Measurements from ENCODE around the gene NIF3L1. TPM values are rescaled to one million over a fixed set of nuclear protein-coding genes. Genes with fewer than 3 reads are reported as not detected.
A peak's percentile ranks its signal among the peaks of the same experiment; 100 is the strongest.

Gene NIF3L1
- total and polyA plus RNA-seq, 5 donors from 2014 or later, result 9.9 to 30.0 (median 23.8) TPM

GRCh38 chr2:200863782-200864175, 25.4 kb upstream of the NIF3L1 start:
- ATAC-seq (ENCODE audit: low read depth in 2 of 2), result no peak
- Mint-ChIP-seq H3K27ac (peak overlapping the region; percentile 99 to 100 (median 99)), H3K36me3 (peaks cover 36% of the 10 kb centered on the region), H3K4me1 (peaks cover 23 to 50% (median 31%) of the 10 kb centered on the region in 4 donors), H3K4me3 (peak overlapping the region; percentile 92 to 97 (median 94)), H3K9me3 (peaks cover 0 to 3% (median 0%) of the 10 kb centered on the region in 7 donors), H3K27me3 (peaks cover 10% of the 10 kb centered on the region)
- DNase-seq, result no peak
- Histone ChIP-seq H3K4me1 (ENCODE audit: control insufficient read depth, insufficient read depth, low read length, poor library complexity, severe bottlenecking) (peaks cover 45% of the 10 kb centered on the region), H3K36me3 (ENCODE audit: control insufficient read depth, insufficient read depth, low read length) (peaks cover 32% of the 10 kb centered on the region), H3K27ac (ENCODE audit: insufficient read depth, low read length, poor library complexity, severe bottlenecking) (peak overlapping the region; percentile 100), H3K27me3 (ENCODE audit: control insufficient read depth, insufficient read depth, low read length) (no peaks in the 10 kb centered on the region), H3K9me3 (ENCODE audit: control insufficient read depth in 2 of 2, low read length in 2 of 2) (no peaks in the 10 kb centered on the region), H3K4me3 (ENCODE audit: low read depth, low read length) (peak overlapping the region; percentile 100)

GRCh38 chr2:200864176-200865034, 24.8 kb upstream of the NIF3L1 start, which contains the start of gene CLK1:
TSS of gene CLK1 (minus strand) at chr2:200864658. CDS start at chr2:200861862, 2,796 bp downstream.
- ATAC-seq (ENCODE audit: low read depth in 2 of 2), result peak; percentile 87 to 88

GRCh38 chr2:200869014-200869413, 20.2 kb upstream of the NIF3L1 start:
- no peaks in the 10 kb centered on the region for H3K27me3 ChIP-seq (ENCODE audit: control insufficient read depth, insufficient read depth, low read length)
- H3K27ac ChIP-seq (ENCODE audit: insufficient read depth, low read length, poor library complexity, severe bottlenecking), result peak overlapping the region; percentile 33
- Mint-ChIP-seq H3K4me1 (peaks cover 6 to 23% (median 13%) of the 10 kb centered on the region in 4 donors), H3K4me3 (peak overlapping the region in 3 of 4 donors; percentile 59 to 80 (median 68)), H3K27ac (peak overlapping the region in 2 of 3 donors; percentile 83 to 85), H3K27me3 (peaks cover 6% of the 10 kb centered on the region), H3K36me3 (peaks cover 22% of the 10 kb centered on the region), H3K9me3 (peaks cover 0 to 2% (median 0%) of the 10 kb centered on the region in 7 donors)
- H3K4me1 ChIP-seq (ENCODE audit: control insufficient read depth, insufficient read depth, low read length, poor library complexity, severe bottlenecking), result peaks cover 17% of the 10 kb centered on the region
- H3K9me3 ChIP-seq (ENCODE audit: control insufficient read depth in 2 of 2, low read length in 2 of 2), result no peaks in the 10 kb centered on the region
- H3K4me3 ChIP-seq (ENCODE audit: low read depth, low read length), result no peak overlapping the region
- no peak for DNase-seq
- no peak for ATAC-seq (ENCODE audit: low read depth in 2 of 2)
- H3K36me3 ChIP-seq (ENCODE audit: control insufficient read depth, insufficient read depth, low read length), result peaks cover 21% of the 10 kb centered on the region

More at GRCh38 chr2:200864176-200865034, 24.8 kb upstream of the NIF3L1 start, which contains the start of gene CLK1:
- Mint-ChIP-seq H3K36me3 (peaks cover 29% of the 10 kb centered on the region), H3K4me3 (peak within 1 kb of the TSS; percentile 92 to 97 (median 94)), H3K27me3 (peaks cover 10% of the 10 kb centered on the region), H3K4me1 (peaks cover 26 to 48% (median 32%) of the 10 kb centered on the region in 4 donors), H3K27ac (peak within 1 kb of the TSS; percentile 99 to 100 (median 99)), H3K9me3 (peaks cover 0 to 3% (median 0%) of the 10 kb centered on the region in 7 donors)
- Histone ChIP-seq H3K4me3 (ENCODE audit: low read depth, low read length) (peak within 1 kb of the TSS; percentile 100), H3K9me3 (ENCODE audit: control insufficient read depth in 2 of 2, low read length in 2 of 2) (no peaks in the 10 kb centered on the region), H3K27ac (ENCODE audit: insufficient read depth, low read length, poor library complexity, severe bottlenecking) (peak within 1 kb of the TSS; percentile 100), H3K27me3 (ENCODE audit: control insufficient read depth, insufficient read depth, low read length) (no peaks in the 10 kb centered on the region), H3K4me1 (ENCODE audit: control insufficient read depth, insufficient read depth, low read length, poor library complexity, severe bottlenecking) (peaks cover 45% of the 10 kb centered on the region), H3K36me3 (ENCODE audit: control insufficient read depth, insufficient read depth, low read length) (peaks cover 26% of the 10 kb centered on the region)
- peak; percentile 96 to 97 (median 97) for DNase-seq

- Mint-ChIP-seq H3K4me1 (peaks cover 6 to 14% (median 8%) of the 10 kb centered on the region in 4 donors), H3K9me3 (peaks cover 0 to 2% (median 0%) of the 10 kb centered on the region in 7 donors), H3K4me3 (peak overlapping the region in 1 of 4 donors; percentile 29), H3K27me3 (no peaks in the 10 kb centered on the region), H3K36me3 (peaks cover 29% of the 10 kb centered on the region), H3K27ac (no peak overlapping the region)
- H3K9me3 ChIP-seq (ENCODE audit: control insufficient read depth in 2 of 2, low read length in 2 of 2), result no peaks in the 10 kb centered on the region
- no peak overlapping the region for H3K4me3 ChIP-seq (ENCODE audit: low read depth, low read length)
- H3K36me3 ChIP-seq (ENCODE audit: control insufficient read depth, insufficient read depth, low read length), result peaks cover 32% of the 10 kb centered on the region
- H3K27me3 ChIP-seq (ENCODE audit: control insufficient read depth, insufficient read depth, low read length), result no peaks in the 10 kb centered on the region
- H3K4me1 ChIP-seq (ENCODE audit: control insufficient read depth, insufficient read depth, low read length, poor library complexity, severe bottlenecking), result peaks cover 10% of the 10 kb centered on the region
- ATAC-seq (ENCODE audit: low read depth in 2 of 2), result no peak
- H3K27ac ChIP-seq (ENCODE audit: insufficient read depth, low read length, poor library complexity, severe bottlenecking), result no peak overlapping the region
- DNase-seq, result no peak
Measured at GRCh38 chr2:200871151-200871550, 18.0 kb upstream of the NIF3L1 start.

- Mint-ChIP-seq H3K9me3 (peaks cover 0 to 2% (median 0%) of the 10 kb centered on the region in 7 donors), H3K27me3 (no peaks in the 10 kb centered on the region), H3K4me3 (no peak overlapping the region), H3K27ac (no peak overlapping the region), H3K4me1 (peaks cover 5 to 11% (median 8%) of the 10 kb centered on the region in 4 donors), H3K36me3 (peaks cover 33% of the 10 kb centered on the region)
- Histone ChIP-seq H3K27me3 (ENCODE audit: control insufficient read depth, insufficient read depth, low read length) (no peaks in the 10 kb centered on the region), H3K27ac (ENCODE audit: insufficient read depth, low read length, poor library complexity, severe bottlenecking) (no peak overlapping the region), H3K4me3 (ENCODE audit: low read depth, low read length) (no peak overlapping the region), H3K9me3 (ENCODE audit: control insufficient read depth in 2 of 2, low read length in 2 of 2) (no peaks in the 10 kb centered on the region), H3K36me3 (ENCODE audit: control insufficient read depth, insufficient read depth, low read length) (peaks cover 52% of the 10 kb centered on the region), H3K4me1 (ENCODE audit: control insufficient read depth, insufficient read depth, low read length, poor library complexity, severe bottlenecking) (peaks cover 8% of the 10 kb centered on the region)
- ATAC-seq (ENCODE audit: low read depth in 2 of 2), result no peak
- no peak for DNase-seq
Measured at GRCh38 chr2:200873560-200873959, 15.6 kb upstream of the NIF3L1 start.

- H3K9me3 Mint-ChIP-seq, result no peaks in the 10 kb centered on the region
Measured at GRCh38 chr2:200877443-200877842, 11.7 kb upstream of the NIF3L1 start.

GRCh38 chr2:200878289-200878880, 10.8 kb upstream of the NIF3L1 start:
- Histone ChIP-seq H3K4me3 (ENCODE audit: low read depth, low read length) (no peak overlapping the region), H3K4me1 (ENCODE audit: control insufficient read depth, insufficient read depth, low read length, poor library complexity, severe bottlenecking) (no peaks in the 10 kb centered on the region), H3K9me3 (ENCODE audit: control insufficient read depth in 2 of 2, low read length in 2 of 2) (no peaks in the 10 kb centered on the region), H3K36me3 (ENCODE audit: control insufficient read depth, insufficient read depth, low read length) (peaks cover 72% of the 10 kb centered on the region), H3K27me3 (ENCODE audit: control insufficient read depth, insufficient read depth, low read length) (no peaks in the 10 kb centered on the region), H3K27ac (ENCODE audit: insufficient read depth, low read length, poor library complexity, severe bottlenecking) (no peak overlapping the region)
- H3K27ac Mint-ChIP-seq, result no peak overlapping the region
- ATAC-seq (ENCODE audit: low read depth in 2 of 2) (no peak), DNase-seq (no peak)
- peaks cover 0 to 14% (median 12%) of the 10 kb centered on the region in 4 donors for H3K4me1 Mint-ChIP-seq
- no peaks in the 10 kb centered on the region for H3K9me3 Mint-ChIP-seq
- H3K27me3 Mint-ChIP-seq, result no peaks in the 10 kb centered on the region
- H3K36me3 Mint-ChIP-seq, result peaks cover 37% of the 10 kb centered on the region
- no peak overlapping the region for H3K4me3 Mint-ChIP-seq

More at GRCh38 chr2:200877443-200877842, 11.7 kb upstream of the NIF3L1 start:
- peaks cover 33% of the 10 kb centered on the region for H3K36me3 Mint-ChIP-seq
- Histone ChIP-seq H3K27ac (ENCODE audit: insufficient read depth, low read length, poor library complexity, severe bottlenecking) (no peak overlapping the region), H3K9me3 (ENCODE audit: control insufficient read depth in 2 of 2, low read length in 2 of 2) (no peaks in the 10 kb centered on the region), H3K27me3 (ENCODE audit: control insufficient read depth, insufficient read depth, low read length) (no peaks in the 10 kb centered on the region), H3K36me3 (ENCODE audit: control insufficient read depth, insufficient read depth, low read length) (peaks cover 69% of the 10 kb centered on the region), H3K4me1 (ENCODE audit: control insufficient read depth, insufficient read depth, low read length, poor library complexity, severe bottlenecking) (no peaks in the 10 kb centered on the region), H3K4me3 (ENCODE audit: low read depth, low read length) (no peak overlapping the region)
- DNase-seq, result no peak
- no peak overlapping the region for H3K4me3 Mint-ChIP-seq
- no peaks in the 10 kb centered on the region for H3K27me3 Mint-ChIP-seq
- H3K27ac Mint-ChIP-seq, result no peak overlapping the region
- no peak for ATAC-seq (ENCODE audit: low read depth in 2 of 2)
- peaks cover 0 to 16% (median 10%) of the 10 kb centered on the region in 4 donors for H3K4me1 Mint-ChIP-seq

All from CD4-positive, CD25-positive, alpha-beta regulatory T cell (primary cell).